Measurements from ENCODE around the gene WWOX.

The WWOX gene

GRCh38 chr16:78749745-78750268 lies 650.4 kb downstream of the WWOX start:
- TF ChIP-seq CTCF (IDR thresholded peaks at IDR 0.05): no peak
- no peaks in the 10 kb centered on the region for H3K36me3 ChIP-seq
- H3K27ac ChIP-seq: no peak overlapping the region
- no peaks in the 10 kb centered on the region for H3K27me3 ChIP-seq
- no peaks in the 10 kb centered on the region for H3K9me3 ChIP-seq
- no peak for DNase-seq
- intact Hi-C loops (cut with DNase I; ENCODE audit: low total_unique reads): no loop called here
- H3K4me3 ChIP-seq: no peak overlapping the region
- peaks cover 0 to 13% (median 7%) of the 10 kb centered on the region in 4 donors for H3K4me1 ChIP-seq

- intact Hi-C loops (cut with DNase I; ENCODE audit: low total_unique reads): no loop called here
- no peak overlapping the region for H3K27ac ChIP-seq
- peaks cover 0 to 5% (median 4%) of the 10 kb centered on the region in 4 donors for H3K4me1 ChIP-seq
- H3K36me3 ChIP-seq: no peaks in the 10 kb centered on the region
- no peak for DNase-seq
- H3K9me3 ChIP-seq: no peaks in the 10 kb centered on the region
- H3K4me3 ChIP-seq: no peak overlapping the region
- TF ChIP-seq CTCF (IDR thresholded peaks at IDR 0.05): no peak
- no peaks in the 10 kb centered on the region for H3K27me3 ChIP-seq
These were observed 651.2 kb downstream of the WWOX start for GRCh38 chr16:78750611-78751010.

GRCh38 chr16:78751601-78752000 lies 652.1 kb downstream of the WWOX start:
- H3K4me1 ChIP-seq: no peaks in the 10 kb centered on the region
- no peaks in the 10 kb centered on the region for H3K9me3 ChIP-seq
- no peak for DNase-seq
- intact Hi-C loops (cut with DNase I; ENCODE audit: low total_unique reads): no loop called here
- no peak for TF ChIP-seq CTCF (IDR thresholded peaks at IDR 0.05)
- no peak overlapping the region for H3K27ac ChIP-seq
- H3K4me3 ChIP-seq: no peak overlapping the region
- H3K27me3 ChIP-seq: no peaks in the 10 kb centered on the region
- H3K36me3 ChIP-seq: no peaks in the 10 kb centered on the region

- Histone ChIP-seq H3K4me1 (no peaks in the 10 kb centered on the region), H3K27ac (no peak overlapping the region), H3K9me3 (no peaks in the 10 kb centered on the region), H3K36me3 (no peaks in the 10 kb centered on the region), H3K4me3 (no peak overlapping the region), H3K27me3 (no peaks in the 10 kb centered on the region)
- no peak for TF ChIP-seq CTCF (IDR thresholded peaks at IDR 0.05)
- DNase-seq: no peak
- intact Hi-C loops (cut with DNase I; ENCODE audit: low total_unique reads): no loop called here
These were observed 655.3 kb downstream of the WWOX start for GRCh38 chr16:78754713-78755112.

- TF ChIP-seq CTCF (IDR thresholded peaks at IDR 0.05): no peak
- DNase-seq: no peak
- intact Hi-C loops (cut with DNase I; ENCODE audit: low total_unique reads): no loop called here
- H3K27me3 ChIP-seq: no peaks in the 10 kb centered on the region
- H3K27ac ChIP-seq: no peak overlapping the region
- no peaks in the 10 kb centered on the region for H3K4me1 ChIP-seq
- H3K9me3 ChIP-seq: no peaks in the 10 kb centered on the region
- no peak overlapping the region for H3K4me3 ChIP-seq
- H3K36me3 ChIP-seq: no peaks in the 10 kb centered on the region
These were observed 656.6 kb downstream of the WWOX start for GRCh38 chr16:78755751-78756661.

All from tibial artery (tissue), 4 donors.